HFF-Myc (cell line): ENCODE data around the gene PSMB5.

Experiments used
- DNase-seq: peaks from one replicate; pipeline ENCODE4 v3.0.0-alpha.2; 2011; ENCODE audit warnings: low read depth; ENCODE audit errors: extremely low read depth
- H3K4me3 ChIP-seq: replicated peaks from 2 replicates; pipeline ENCODE4 v1.5.1; 2011; ENCODE audit warnings: low read depth, mild to moderate bottlenecking, control low read depth, low read length
- TF ChIP-seq, protein P1 (sequence below): IDR thresholded peaks from 2 replicates; pipeline ENCODE4 v1.5.1; 2012; ENCODE audit warnings: mild to moderate bottlenecking, low read depth, low read length, control low read depth; ENCODE audit errors: missing control alignments

PSMB5 gene

DNA sequence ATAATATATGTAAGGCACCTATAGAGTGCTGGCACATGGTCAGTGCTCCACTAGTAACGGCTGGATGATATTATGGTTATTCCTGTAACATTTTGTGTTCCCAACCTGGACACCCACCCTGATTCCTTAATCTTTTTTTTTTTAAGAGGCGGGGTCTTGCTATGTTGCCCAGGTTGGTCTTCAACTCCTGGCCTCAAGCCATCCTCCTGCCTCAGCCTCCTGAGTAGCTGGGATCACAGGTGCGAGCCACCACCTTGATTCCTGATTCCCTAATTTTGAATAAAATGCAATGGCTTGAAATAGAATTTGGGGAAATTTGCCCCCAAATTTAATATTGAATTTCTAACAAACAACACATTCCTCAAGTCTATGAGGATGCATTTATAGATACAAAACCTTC lies 32.1 kb downstream of the PSMB5 start:
- no peak overlapping the region for H3K4me3 ChIP-seq
- no peak for DNase-seq
- TF ChIP-seq, protein P1, sequence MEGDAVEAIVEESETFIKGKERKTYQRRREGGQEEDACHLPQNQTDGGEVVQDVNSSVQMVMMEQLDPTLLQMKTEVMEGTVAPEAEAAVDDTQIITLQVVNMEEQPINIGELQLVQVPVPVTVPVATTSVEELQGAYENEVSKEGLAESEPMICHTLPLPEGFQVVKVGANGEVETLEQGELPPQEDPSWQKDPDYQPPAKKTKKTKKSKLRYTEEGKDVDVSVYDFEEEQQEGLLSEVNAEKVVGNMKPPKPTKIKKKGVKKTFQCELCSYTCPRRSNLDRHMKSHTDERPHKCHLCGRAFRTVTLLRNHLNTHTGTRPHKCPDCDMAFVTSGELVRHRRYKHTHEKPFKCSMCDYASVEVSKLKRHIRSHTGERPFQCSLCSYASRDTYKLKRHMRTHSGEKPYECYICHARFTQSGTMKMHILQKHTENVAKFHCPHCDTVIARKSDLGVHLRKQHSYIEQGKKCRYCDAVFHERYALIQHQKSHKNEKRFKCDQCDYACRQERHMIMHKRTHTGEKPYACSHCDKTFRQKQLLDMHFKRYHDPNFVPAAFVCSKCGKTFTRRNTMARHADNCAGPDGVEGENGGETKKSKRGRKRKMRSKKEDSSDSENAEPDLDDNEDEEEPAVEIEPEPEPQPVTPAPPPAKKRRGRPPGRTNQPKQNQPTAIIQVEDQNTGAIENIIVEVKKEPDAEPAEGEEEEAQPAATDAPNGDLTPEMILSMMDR = no peak

- TF ChIP-seq, protein P1 = no peak
- no peak for DNase-seq
- H3K4me3 ChIP-seq = no peak overlapping the region
Observed at GRCh38 chr14:23000860-23001259, 33.8 kb downstream of the PSMB5 start.

DNA sequence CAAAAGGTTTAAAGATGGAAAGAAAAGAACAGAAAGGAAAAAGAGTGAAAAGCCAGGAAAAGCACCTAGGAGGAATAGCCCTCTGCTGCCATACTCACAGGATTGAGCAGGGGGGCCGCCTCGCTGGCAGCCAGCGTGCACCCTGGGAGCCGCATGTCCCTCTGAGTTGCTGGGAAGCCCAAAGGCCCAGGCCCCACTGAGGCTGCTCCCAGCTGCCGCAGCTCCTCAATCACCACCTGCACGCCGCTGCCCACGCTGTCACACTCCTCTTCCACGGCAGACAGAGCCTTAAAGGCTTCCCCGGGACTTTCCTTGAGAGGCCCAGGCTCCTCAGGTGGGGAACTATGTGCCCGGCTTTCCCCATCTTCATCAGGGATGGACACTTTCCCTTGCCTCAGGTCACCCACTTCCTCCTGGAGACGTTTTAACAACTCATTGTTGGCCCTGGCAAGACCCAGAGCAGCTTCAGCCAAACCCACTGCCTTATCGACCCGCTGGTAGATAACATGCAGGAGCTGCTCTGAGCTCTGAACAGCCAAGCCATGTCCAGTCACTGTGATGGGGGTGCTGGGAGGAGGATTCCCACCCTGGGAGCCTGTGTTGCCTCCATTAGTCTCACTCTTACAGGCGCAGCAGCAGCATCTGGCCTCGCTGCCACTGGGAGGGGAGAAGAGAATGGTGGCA lies 36.2 kb downstream of the PSMB5 start:
- no peak overlapping the region for H3K4me3 ChIP-seq
- TF ChIP-seq, protein P1 = no peak
- DNase-seq = no peak

DNA sequence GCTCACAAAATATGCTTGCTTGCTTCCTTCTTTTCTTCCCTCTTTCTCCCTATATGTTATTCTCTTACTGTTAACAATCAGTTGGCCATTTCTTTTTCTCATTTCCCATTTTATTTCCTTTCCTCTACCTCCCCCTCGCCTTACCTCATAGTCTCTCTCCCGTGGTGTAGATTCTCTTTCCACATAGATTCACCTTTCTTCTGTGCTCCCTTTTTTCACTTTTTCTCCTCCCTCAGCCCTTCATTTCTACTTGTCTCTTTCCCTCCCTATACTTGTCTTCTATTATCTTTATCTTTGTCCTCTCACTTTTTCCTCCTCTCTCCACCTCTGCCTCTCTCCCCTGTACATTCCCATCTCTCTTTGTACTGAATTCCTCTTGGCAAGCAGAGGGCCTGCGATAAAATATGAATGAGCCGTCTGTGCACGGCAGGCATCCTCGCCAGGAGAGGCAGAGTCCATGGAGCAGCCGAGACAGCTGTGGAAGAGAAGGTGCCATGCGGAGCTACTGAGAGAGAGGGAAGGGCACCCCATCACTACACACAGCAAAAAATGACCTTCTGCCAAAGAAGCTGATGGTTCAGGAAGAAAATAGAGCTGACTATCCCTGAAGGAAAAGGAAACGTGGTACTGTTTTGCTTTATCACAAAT lies 36.9 kb downstream of the PSMB5 start:
- DNase-seq = no peak
- TF ChIP-seq, protein P1 = no peak
- no peak overlapping the region for H3K4me3 ChIP-seq

DNA sequence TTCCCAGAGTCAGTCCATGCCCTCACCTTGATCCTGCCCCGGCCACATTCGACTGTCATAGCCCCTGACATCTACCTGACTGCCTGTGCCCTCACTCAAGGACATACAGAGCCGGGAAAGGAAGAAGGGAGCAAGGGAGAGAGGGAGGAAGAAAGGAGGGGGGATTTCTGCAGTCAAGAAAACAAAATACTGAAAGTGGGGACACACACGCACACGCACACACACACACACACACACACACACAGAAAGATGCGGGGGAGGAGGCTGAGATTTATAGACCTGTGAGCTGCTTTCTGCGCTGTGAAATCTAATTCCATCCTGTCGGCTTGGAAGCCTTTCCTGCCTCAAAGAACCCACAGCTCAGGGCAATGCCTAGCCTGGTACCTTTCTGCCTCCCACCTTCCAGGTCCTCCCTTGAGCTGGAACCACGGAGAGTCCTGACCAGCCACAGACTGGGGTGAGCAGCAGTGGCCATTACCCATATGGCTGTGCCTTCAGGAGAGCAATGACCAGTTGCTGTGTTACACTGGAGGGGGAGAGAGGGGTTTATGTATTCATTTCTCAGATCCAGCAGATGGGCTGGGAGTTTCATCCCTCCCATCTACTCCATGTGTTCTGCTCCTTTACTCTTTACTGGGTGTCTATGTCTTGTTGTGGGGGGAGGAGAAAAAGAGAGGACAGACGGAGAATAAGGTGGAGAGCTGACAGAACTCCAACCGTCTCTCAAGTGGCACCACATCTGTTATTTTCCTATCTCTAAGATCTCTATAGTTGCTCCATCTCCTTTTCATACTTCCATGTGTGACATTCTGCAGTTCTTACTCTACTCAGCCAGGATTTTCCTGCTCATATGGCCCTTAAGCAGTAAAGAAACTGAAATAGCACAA lies 37.7 kb downstream of the PSMB5 start:
- no peak overlapping the region for H3K4me3 ChIP-seq
- TF ChIP-seq, protein P1 = no peak
- DNase-seq = no peak

DNA sequence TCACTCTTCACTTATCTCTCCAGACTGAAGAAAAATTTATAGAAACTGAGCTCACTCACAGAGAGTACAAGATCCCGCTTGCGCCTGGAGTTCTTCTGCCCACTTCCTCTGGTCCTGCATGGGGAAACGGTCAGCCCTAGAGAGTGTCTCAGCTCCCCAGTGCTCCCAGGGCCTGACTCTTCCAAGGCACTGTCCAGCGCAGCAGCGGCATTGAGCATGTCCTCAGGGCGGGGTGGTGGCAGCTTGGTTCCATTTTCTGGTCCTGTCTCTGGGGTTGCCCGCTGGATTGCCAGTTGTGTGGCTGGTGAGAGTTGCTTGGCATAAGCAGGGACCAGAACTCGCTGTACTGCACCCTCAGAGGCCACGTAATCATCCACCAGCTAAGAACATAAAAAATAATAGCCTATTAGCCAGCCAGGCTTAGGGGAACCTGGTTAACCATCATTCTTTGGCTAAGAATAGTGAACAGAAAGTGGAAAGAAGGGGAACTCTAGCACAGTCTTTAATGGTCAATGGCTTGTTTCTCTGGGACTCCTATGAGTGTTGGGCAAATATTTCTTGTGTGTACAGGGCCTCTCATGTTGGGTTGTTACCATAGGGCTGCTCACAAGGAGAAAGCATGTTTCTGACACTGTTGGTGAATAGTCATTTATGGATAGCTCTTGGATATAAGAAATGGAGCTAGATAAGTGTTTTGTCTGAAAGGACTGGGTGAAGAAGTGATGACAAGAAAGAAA lies 38.6 kb downstream of the PSMB5 start:
- H3K4me3 ChIP-seq = no peak overlapping the region
- TF ChIP-seq, protein P1 = no peak
- no peak for DNase-seq
